Measurements from ENCODE around the gene ZNF608. TPM values are rescaled to one million over a fixed set of nuclear protein-coding genes. Genes with fewer than 3 reads are reported as not detected.

ZNF608 gene
- total RNA-seq, 1 donor from 2014 or later = 18.8 TPM

DNA sequence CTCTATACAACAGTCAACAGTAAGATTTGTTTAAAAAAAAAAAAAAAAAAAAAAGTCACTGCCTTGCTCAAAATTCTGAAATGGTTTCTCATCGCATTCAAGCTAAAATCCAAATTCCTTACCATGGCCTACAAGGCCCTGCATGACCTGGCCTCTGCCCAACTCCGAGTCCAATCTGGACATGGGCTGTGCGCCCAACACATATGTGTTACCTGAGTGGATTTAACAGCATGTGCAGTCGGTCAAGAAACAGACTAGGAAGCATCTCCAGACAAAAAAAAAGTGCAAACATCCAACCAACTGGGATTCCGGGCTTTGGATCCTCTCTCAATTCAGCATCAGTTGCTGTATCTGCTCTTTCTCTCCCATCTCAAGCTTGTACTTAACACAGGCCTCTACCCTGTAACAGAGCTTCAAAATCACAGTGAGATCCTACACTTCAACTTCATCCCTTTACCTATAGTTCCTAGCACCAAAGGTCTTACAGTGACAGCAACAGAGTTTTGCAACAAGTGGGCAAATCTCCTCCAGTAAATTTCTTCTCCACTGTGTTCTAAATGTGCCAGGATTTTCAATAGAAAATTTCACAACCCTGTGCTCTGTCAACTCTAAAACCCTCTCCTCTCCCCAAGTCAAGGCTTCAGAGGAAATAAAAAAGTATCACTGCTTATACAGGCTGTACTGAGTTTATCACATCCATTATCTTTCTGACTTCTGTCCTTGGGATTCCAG lies 19.6 kb downstream of the ZNF608 start:
- no peak for DNase-seq (ENCODE audit: low spot score)
- intact Hi-C loops (cut with DNase I) = no loop called here

DNA sequence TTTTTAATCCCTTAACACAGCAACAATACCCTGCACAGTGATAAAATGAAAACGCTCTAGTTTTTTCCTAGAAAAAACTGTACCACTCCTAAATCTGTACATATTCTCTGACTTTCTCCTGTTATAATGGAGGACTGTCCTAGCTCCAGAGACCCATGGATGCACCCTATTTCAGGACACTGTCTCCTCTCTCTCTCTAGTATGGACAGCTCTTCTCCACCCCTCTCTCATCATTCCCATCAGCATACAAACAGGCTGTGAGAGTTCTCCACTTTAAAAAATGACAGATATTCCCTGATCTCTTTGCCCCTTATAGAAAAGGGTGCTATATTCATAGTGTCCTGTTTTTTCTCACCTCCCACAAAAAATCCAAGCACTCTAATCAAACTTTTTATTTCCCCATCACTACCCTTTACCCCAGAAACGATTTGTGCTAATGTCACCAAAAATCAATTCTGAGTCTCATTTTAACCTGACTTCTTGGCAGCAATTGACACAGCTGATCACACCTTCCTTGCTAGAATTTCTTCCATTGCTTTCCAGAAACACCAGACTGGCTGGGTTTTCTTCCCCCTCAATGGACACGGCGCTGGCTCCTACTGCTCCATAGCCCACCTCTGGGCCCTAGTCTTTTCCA lies 20.7 kb downstream of the ZNF608 start:
- intact Hi-C loops (cut with DNase I) = no loop called here
- DNase-seq (ENCODE audit: low spot score) = no peak

DNA sequence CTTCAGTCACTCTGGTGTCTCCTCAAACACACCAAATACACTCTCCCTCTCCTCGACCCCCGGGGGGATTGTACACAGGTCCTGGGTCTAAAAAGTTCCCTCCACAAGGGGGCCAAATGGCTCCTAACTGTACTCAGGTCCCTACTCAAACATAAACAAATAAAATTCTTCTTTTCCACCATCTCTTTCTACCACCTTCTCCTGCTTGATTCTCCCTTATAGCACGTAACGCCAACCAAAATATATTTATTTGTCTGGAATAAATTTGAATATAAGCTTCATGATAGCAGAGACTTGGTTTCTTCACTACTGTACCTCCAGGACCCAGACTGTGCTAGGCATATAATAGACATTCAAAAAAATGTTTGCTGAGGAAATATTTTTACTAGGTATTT lies 21.4 kb downstream of the ZNF608 start:
- no peak for DNase-seq (ENCODE audit: low spot score)
- intact Hi-C loops (cut with DNase I) = no loop called here

DNA sequence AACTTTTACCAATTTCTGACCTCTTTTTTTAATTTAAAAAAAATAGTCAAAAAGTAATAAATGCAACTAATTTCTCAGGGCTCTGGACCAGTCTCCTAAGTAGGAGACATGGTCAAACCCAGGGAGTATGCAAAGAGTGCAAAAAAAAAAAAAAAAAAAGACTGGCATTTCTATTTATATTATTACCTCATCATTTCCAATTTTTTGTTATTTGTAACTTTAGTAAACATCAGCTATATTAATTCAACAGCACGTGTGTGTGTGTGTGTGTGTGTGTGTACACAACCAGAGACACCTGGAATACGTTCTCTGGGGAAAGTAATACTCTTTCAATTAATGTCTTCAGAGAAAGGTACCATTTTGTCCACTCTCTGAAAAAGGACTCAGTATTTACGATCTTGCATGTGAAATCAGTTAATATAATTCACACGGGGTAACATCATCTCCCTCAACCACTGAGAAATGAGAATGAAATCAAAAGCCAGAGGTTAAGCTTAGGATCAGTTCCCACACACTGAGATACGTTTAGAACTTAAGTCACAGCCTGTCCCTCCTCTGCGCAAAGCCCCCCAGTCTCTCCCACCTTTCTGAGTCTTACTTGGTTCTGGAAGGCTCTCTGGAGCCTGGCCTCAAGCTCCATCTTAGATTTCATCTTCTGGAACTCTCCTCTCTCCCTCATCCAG lies 21.9 kb downstream of the ZNF608 start:
- no peak for DNase-seq (ENCODE audit: low spot score)
- intact Hi-C loops (cut with DNase I) = no loop called here

DNA sequence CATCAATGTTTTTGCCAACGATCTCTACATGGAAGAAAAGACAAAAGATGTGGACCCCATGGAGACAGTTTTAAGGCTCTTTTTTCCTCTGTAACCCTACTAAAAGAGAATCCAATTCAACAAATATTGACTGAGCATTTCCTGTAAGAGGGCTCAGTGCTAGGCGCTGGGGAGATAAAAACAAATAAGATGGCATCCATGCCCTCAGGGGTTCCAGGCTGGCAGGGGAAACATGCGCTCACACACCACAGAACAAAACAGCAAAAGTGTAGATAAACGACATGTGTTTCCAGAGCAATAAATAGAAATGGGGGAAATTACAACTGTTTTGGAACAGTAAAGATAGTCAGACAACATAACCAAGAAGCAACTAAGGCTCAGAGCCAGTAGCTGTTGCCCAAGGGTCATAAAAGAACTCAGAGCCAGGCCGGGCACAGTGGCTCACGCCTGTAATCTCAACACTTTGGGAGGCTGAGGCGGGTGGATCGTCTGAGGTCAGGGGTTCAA lies 25.2 kb downstream of the ZNF608 start:
- no peak for DNase-seq (ENCODE audit: low spot score)
- intact Hi-C loops (cut with DNase I) = no loop called here

DNA sequence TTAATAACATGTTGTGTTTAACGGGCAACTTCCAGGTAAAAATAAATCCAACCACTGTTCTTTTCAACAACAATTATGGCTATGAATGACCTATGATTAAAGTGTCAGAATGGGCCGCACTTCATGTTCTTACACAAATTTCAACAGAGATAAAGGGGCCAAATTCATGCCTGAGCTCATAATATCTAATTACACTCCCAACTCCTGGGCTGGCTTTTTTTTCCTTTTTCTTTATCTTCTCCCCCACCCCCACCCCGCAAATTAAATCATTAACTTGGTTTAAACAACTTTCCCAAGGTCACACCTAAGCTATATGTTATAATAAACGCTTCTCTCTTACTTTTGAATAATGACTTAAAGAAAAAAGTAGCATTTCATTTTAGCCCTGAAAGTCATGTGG lies 25.8 kb downstream of the ZNF608 start:
- intact Hi-C loops (cut with DNase I) = no loop called here
- DNase-seq (ENCODE audit: low spot score) = no peak

DNA sequence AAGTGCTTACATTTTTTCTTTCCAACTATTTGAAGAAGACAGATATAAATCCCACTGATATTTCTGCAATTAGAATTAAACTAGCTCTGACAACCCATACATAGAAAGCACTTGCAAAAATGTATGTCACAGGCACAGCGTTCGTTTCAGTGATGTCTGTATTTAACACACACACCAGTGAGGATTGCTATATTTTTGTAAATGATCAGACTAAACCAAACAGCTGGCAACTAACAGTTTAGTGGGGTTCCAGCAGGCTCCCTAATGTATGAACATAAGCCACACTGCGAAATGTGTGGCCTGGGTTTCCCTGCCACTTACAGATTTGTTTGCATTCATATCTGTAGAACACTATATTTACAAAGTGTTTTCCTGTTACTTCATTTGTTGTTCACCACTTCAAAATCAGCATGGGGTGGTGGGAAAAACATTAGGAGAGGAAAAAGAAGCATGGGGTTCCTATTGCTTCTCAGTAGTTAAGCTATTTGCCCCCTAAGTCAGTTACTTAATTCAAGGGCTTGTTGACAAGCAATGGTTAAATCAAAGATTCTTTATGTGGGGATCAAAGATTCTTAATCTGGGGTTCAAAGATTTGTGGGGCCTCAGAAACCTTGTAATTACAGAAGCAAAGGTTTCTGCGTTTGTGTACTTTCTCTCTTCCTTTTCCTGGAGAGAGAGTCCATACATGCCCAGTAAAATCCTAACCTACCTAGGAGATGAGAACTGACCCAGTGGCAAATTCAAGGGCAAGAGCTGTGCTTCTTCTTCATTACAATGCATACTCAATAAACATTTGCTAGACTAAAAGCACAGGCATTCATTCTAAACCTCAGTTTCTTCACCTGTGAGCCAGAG lies 27.1 kb downstream of the ZNF608 start:
- intact Hi-C loops (cut with DNase I) = no loop called here

DNA sequence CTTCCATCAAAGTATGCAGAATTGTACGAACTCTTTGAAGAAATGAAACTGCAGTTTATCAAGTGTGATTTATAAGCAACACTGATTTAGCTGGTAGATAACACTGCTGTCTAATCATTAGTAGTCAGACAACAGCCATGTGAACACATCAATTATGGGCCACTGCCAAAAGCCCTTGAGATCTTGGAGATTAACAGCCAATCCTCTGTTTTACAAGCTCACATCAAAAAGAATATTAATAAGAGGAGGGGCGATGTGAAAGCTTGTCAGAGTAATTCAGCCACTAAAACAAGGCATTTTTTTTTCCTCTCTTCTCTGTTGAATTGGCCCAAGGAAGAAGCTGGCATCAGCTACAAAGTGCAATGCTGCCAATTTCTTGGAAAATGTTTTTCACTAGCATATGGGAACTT lies 28.1 kb downstream of the ZNF608 start:
- no peak for DNase-seq (ENCODE audit: low spot score)
- intact Hi-C loops (cut with DNase I) = no loop called here

More for the DNA sequence above, 27.1 kb downstream of the ZNF608 start:
- no peak for DNase-seq (ENCODE audit: low spot score)

DNA sequence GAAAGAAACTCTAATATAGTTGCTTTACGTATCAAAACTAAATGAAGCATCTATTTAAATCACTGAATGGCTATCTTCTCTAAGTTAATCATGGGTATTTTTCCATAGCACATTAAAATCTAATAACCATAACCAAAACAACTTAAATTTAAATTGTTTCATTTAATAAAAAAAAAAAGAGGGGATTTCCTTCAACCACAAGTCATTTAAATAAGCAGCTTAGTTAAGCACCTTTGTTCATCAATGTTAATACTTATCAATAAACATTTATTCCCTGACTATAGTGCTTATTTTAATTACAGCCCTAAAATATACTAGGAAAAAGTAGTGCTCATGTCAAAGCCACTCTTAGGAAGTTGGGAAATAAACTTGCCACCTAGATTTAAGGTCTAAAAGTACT lies 30.3 kb downstream of the ZNF608 start:
- DNase-seq (ENCODE audit: low spot score) = no peak
- intact Hi-C loops (cut with DNase I) = no loop called here

DNA sequence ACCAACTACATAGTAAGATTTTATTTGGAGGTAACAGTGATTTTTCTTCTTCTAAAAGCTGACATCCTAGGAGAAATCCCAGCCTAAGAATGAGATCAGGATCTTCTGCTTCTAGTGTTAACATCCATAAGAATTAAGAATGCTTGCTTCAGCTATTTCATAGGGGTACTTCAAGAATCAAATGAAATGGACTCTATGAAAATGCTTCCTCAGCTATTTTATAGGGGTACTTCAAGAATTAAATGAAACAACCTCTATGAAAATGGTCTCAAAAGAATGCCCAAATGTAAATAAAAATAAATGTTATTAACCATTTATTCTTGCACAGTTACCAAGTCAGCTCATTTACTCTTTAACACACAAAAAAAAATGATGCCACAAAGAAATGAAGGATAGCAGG lies 31.5 kb downstream of the ZNF608 start:
- no peak for DNase-seq (ENCODE audit: low spot score)

DNA sequence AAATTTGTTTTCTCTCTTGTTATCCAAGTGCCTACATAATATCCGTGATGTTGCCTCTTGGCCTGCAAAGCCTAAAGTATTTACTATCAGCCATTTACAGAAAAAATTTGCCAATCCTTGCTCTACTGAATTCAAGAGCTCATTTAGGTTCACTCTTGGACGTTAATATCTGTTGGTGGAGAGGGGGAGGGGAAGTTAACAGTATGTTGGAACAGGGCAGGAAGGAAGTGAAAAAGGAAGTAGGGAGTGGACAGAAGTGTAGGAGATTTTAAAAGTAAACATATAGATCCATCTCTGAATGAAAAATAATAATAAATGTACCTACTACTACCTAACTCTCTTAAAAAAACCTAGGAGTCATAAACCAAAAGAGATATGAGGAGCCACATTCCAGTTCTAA lies 32.8 kb downstream of the ZNF608 start:
- DNase-seq (ENCODE audit: low spot score) = no peak
- intact Hi-C loops (cut with DNase I) = no loop called here

More for the DNA sequence above, 31.5 kb downstream of the ZNF608 start:
- intact Hi-C loops (cut with DNase I) = no loop called here

DNA sequence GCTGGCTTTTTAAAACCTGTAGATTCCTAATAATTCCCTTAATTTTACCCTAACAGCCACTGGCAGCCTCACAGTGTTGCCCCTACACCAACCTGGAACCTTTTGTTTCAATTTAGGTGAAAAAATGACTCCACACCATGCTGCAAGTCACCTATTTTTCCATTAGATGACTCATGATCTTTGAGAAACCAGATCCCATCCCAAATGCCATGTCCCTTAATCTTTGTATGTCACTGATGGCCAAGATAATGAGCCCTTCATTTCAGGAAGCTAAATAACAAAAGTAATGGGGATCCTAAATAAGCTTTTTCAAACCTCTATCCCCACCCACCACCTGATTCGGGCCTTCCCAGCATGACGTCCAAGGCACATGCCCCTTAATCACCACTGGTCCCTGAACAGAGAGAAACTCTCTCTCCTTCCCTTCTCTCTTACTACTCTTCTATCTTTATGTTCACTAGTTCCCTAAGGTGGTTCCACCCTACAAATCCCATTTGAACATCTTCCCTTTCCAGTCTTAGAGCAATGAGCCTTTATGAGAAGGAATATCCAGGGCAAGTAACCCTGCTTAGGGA lies 33.6 kb downstream of the ZNF608 start:
- intact Hi-C loops (cut with DNase I) = no loop called here
- DNase-seq (ENCODE audit: low spot score) = no peak

DNA sequence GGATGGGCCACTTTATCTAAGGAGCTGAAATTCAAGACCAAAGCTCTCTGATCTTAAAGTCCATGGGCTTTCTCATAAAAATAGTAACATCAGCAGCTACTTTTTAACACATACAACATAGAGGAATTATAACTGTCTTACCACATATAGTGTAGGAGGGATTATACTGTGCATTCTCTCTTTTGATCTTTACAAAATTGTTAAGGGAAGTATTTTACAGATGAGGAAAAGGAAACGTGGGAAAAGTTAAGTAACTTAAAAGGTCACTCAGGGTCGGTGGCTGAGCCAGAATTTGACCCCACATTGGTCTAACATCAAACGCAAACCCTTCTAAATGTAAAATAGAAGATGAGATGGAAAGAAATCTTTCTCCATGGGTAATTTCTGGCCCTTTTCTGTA lies 38.4 kb downstream of the ZNF608 start:
- DNase-seq (ENCODE audit: low spot score) = no peak
- intact Hi-C loops (cut with DNase I) = loop anchor here (5.0 kb wide), 3 partner anchors 34 to 199 kb away; no protein-coding TSS in a partner anchor

DNA sequence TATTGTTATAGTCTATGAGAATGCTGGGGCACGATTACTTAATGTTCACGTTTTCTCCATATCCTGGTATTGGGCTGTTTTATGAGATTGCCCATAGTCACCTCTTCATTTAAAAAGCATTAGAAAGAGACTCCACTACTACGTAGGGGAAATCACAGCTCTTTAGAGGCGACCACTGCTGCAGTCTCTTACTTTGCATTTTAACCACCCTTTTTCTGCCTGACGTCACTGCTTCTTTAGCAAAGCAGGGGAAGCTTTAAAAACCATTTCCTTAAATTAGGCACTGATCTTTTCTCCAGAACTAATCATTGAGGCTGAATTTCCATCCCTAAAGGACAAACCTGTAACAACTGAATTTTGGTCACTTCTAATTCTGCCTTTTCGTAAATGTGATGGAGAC lies 38.9 kb downstream of the ZNF608 start:
- intact Hi-C loops (cut with DNase I) = loop anchor here (5.0 kb wide), 3 partner anchors 35 to 200 kb away; no protein-coding TSS in a partner anchor
- DNase-seq (ENCODE audit: low spot score) = no peak

DNA sequence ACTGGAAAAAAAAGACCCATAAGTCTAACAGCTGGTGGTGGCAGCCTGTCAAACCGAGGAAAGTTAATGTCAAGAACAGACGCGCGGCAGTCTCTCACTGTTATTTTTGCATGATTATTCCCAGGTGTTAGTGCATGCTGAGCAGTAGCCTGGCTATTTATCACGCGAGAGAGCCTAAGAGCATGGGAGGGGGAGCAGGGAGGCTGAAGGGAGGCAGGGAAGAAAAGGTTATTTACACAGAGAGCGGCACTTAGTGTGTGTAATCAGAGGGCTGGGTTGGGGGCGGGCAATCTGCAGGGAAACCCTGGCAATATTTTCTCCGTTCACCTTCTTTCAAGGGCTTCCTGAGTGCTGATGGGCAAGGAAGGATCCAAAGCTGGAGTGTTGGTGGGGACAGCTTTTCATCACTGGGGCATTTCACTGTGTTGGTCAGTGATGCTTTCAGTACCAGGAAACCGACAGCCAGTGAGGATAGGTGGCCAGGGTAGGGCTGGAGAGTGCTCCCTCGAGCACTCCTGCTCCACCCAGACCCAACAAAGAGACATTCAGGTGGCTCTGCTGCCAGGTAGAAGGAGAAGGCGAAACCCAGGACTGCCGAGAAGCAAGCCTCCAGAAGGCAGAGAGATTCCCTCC lies 39.6 kb downstream of the ZNF608 start:
- DNase-seq (ENCODE audit: low spot score) = peak; percentile 77
- intact Hi-C loops (cut with DNase I) = loop anchor here (5.0 kb wide), 3 partner anchors 35 to 200 kb away; no protein-coding TSS in a partner anchor

DNA sequence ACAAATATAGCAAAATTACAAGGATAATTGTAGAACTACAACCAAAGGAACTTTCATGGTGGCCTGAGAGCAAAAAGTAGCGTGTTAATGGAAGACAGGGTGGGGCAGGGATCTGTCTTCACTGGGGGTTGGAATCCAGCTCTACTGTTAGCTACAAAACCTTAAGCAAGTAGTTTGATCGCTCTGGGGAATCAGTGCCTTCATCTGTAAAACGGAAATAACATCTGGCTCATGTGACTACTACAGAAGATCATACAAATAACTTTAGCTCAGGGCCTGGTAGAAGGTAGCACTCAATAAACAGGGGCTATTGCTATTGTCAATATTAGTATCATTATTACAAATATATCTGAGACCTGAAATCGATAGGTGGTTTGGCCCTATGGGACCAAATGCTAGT lies 40.4 kb downstream of the ZNF608 start:
- no peak for DNase-seq (ENCODE audit: low spot score)
- intact Hi-C loops (cut with DNase I) = loop anchor here (5.0 kb wide), 3 partner anchors 36 to 201 kb away; no protein-coding TSS in a partner anchor

DNA sequence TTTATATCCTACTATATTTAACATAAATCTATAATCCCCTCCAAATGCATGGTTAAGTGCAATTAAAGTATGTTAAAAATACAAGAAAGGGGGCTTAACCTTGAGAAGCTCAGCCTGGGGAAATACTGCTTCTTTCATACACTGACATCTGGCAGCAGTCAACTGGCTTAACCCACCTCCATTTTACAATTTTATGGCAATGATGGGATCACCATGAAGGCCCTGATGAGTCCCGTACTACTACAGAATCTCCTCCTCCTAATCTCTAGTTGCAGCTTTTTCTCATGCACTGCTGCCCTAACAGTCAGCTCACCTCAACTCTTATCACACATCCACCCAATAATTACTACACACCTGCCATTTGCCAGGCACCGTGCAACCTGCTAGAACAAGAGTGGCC lies 40.9 kb downstream of the ZNF608 start:
- intact Hi-C loops (cut with DNase I) = loop anchor here (5.0 kb wide), 3 partner anchors 37 to 202 kb away; no protein-coding TSS in a partner anchor

DNA sequence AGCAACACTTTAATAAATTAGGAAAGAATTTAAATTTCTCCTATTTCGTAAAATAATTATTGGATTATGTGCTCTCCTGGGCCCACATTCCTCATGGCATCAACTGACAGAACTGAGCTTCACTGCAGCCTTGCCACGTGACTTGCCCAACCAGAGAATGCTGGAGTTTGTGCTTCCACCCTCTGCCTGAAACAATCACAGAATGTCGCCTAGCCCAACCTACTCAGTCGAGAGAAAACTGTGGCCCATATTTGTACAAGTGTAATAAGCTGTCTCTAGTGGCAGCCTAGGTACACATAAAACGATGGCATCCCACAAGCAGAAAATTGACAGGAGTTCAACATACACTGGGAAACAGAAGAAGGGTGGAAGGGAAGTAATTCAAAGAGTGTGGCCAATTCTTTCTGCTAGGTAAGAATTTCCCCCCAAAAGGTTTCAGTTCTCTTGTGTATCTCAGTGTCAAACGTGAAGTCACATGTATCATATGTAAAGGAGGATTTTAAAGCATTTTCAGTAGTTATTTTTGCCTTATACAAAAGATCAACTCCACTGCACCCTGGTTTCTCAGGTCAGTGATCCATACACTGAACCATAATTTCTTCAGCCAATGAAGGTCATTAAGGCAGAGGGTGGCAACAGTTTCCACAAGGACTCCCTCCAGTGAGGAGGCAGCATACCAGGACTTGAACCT lies 41.7 kb downstream of the ZNF608 start:
- intact Hi-C loops (cut with DNase I) = loop anchor here (5.0 kb wide), 3 partner anchors 38 to 203 kb away; no protein-coding TSS in a partner anchor
- DNase-seq (ENCODE audit: low spot score) = no peak

More for the DNA sequence above, 40.9 kb downstream of the ZNF608 start:
- no peak for DNase-seq (ENCODE audit: low spot score)
